ENCODE data around the gene TMEM161A. TPM values are rescaled to one million over a fixed set of nuclear protein-coding genes. Genes with fewer than 3 reads are reported as not detected.
"Not testable (repeated sequence)": the region's sequence is repeated elsewhere in the genome, so short reads cannot be mapped to it uniquely, and the experiment has no call there.

The TMEM161A gene
- total RNA-seq, 4 donors from 2014 or later, result 16.9 to 41.9 (median 18.5) TPM

DNA sequence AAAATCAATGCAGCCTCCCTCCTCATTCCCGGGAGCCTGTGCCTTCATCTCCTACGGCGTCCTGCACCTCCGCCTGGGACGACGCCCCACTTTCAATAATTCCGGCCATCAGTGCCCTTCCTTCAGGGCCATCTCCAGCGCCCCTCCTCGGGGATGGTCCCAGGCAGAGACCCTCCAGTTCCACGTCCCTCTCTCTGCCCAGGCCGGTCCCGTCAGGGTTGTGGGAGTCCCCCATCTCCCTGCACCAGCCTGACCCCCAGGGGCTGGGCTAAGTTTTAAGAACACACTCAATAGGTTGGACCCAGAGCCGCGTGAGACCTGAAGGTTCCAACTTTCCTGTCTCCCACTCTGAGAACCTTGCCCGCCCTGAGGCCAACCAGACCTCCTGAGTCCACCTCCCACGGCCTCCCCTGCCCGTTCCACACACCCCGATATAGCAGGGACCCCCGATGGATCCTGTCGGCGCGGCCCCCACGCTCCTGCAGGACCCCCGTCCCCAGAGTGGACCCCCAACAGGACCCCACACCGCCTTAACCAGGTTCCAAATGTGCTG lies 646 bp downstream of the TMEM161A start:
- DNase-seq, result no peak
- in situ Hi-C loops (cut with MboI; ENCODE audit: low pct_ligation_motif_present in 1 of 4, low pct_unique_long_range_greater_than_20kb in 1 of 4, low sequenced_read_pairs in 3 of 4) (loop anchor here in 1 of 4 donors (10.0 kb wide), 1 partner anchor 83 kb away; no protein-coding TSS in a partner anchor), intact Hi-C loops (cut with DNase I; ENCODE audit: low total_unique reads) (loop anchor here (10.0 kb wide), 1 partner anchor 83 kb away; no protein-coding TSS in a partner anchor)
- WGBS, 2 donors (ENCODE audit: low coverage in 1 of 2), result 6 to 18% methylated on average over 5 to 25 of the region's 25 CpGs
- Histone ChIP-seq H3K4me3 (peak overlapping the region; percentile 47 to 96 (median 65)), H3K36me3 (no peaks in the 10 kb centered on the region), H3K27ac (peak overlapping the region; percentile 54 to 84 (median 76)), H3K9me3 (no peaks in the 10 kb centered on the region), H3K4me1 (peaks cover 0 to 12% (median 9%) of the 10 kb centered on the region in 4 donors), H3K27me3 (no peaks in the 10 kb centered on the region)
- TF ChIP-seq, protein P1, sequence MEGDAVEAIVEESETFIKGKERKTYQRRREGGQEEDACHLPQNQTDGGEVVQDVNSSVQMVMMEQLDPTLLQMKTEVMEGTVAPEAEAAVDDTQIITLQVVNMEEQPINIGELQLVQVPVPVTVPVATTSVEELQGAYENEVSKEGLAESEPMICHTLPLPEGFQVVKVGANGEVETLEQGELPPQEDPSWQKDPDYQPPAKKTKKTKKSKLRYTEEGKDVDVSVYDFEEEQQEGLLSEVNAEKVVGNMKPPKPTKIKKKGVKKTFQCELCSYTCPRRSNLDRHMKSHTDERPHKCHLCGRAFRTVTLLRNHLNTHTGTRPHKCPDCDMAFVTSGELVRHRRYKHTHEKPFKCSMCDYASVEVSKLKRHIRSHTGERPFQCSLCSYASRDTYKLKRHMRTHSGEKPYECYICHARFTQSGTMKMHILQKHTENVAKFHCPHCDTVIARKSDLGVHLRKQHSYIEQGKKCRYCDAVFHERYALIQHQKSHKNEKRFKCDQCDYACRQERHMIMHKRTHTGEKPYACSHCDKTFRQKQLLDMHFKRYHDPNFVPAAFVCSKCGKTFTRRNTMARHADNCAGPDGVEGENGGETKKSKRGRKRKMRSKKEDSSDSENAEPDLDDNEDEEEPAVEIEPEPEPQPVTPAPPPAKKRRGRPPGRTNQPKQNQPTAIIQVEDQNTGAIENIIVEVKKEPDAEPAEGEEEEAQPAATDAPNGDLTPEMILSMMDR (IDR thresholded peaks at IDR 0.05), result no peak
- TF ChIP-seq EP300 (IDR thresholded peaks at IDR 0.05; ENCODE audit: low read depth), result no peak
- no peak for TF ChIP-seq POLR2A (IDR thresholded peaks at IDR 0.05)
- no peak for TF ChIP-seq POLR2AphosphoS5 (IDR thresholded peaks at IDR 0.05)

GRCh38 chr19:19135713-19136112 lies 2.6 kb downstream of the TMEM161A start:
- not testable (repeated sequence) for H3K9me3 ChIP-seq, DNase-seq, H3K27me3 ChIP-seq, H3K27ac ChIP-seq, H3K4me3 ChIP-seq, H3K36me3 ChIP-seq
- in situ Hi-C loops (cut with MboI; ENCODE audit: low pct_ligation_motif_present in 1 of 4, low pct_unique_long_range_greater_than_20kb in 1 of 4, low sequenced_read_pairs in 3 of 4) (loop anchor here in 1 of 4 donors (10.0 kb wide), 1 partner anchor 81 kb away; no protein-coding TSS in a partner anchor), intact Hi-C loops (cut with DNase I; ENCODE audit: low total_unique reads) (loop anchor here (10.0 kb wide), 1 partner anchor 81 kb away; no protein-coding TSS in a partner anchor)
- 81 to 86% methylated on average over 5 to 6 of the region's 6 CpGs for WGBS, 2 donors (ENCODE audit: low coverage in 1 of 2)
- H3K4me1 ChIP-seq, result peaks cover 0 to 12% (median 9%) of the 10 kb centered on the region in 4 donors

DNA sequence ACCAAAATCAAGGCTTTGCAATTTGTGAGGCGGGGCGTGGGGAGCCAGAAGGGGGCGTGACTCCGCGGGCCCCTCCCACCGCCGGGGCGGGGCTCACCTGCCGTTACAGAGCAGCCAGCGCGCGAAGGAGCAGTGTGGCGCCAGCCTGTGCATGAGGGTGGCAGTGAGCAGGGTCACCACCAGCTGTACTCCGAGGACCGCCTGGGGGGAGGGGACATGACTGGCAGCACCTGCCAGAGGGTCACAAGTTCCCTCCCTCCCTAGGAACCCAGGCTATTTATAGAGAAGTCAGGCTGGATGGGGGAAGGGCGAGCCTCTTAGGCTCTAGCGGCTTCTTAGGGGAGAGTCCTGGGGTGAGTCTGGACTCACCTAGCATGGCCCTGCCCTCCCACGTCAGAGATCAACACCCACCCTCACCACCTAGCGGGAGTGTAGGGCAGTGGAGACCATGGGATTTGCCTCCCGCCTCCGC lies 3.6 kb downstream of the TMEM161A start:
- in situ Hi-C loops (cut with MboI; ENCODE audit: low pct_ligation_motif_present in 1 of 4, low pct_unique_long_range_greater_than_20kb in 1 of 4, low sequenced_read_pairs in 3 of 4), result loop anchor here in 1 of 4 donors (10.0 kb wide), 1 partner anchor 80 kb away; no protein-coding TSS in a partner anchor

DNA sequence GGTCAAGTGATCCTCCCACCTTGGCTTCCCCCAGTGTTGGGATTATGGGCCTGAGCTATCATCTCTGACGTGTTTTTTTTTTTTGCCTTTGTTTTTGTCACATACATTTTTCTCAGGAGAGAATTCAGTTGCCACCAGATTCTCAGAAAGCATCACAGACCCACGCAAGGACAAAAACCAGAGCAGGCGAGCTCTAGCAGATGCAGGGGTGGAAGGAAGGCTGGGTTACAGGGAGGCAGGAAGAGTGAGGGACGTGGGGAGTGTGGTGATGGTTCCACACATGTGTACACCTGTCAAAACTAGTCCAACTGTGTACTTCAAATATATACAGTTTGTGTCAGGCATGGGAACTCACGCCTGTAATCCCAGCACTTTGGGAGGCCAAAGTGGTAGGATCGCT lies 4.3 kb downstream of the TMEM161A start:
- in situ Hi-C loops (cut with MboI; ENCODE audit: low pct_ligation_motif_present in 1 of 4, low pct_unique_long_range_greater_than_20kb in 1 of 4, low sequenced_read_pairs in 3 of 4), result loop anchor here in 1 of 4 donors (10.0 kb wide), 1 partner anchor 79 kb away; no protein-coding TSS in a partner anchor
- H3K4me3 ChIP-seq, result no peak overlapping the region
- peaks cover 6 to 8% of the 10 kb centered on the region in 2 donors for H3K9me3 ChIP-seq
- WGBS, 2 donors (ENCODE audit: low coverage in 1 of 2), result 87 to 100% methylated on average over 1 to 6 of the region's 6 CpGs
- H3K36me3 ChIP-seq, result no peaks in the 10 kb centered on the region
- intact Hi-C loops (cut with DNase I; ENCODE audit: low total_unique reads), result loop anchor here (5.0 to 10.0 kb wide), 2 partner anchors 79 to 177 kb away; no protein-coding TSS in a partner anchor
- no peak for DNase-seq
- no peaks in the 10 kb centered on the region for H3K27me3 ChIP-seq
- no peak overlapping the region for H3K27ac ChIP-seq
- peaks cover 0 to 12% (median 9%) of the 10 kb centered on the region in 4 donors for H3K4me1 ChIP-seq
- TF ChIP-seq POLR2AphosphoS5 (IDR thresholded peaks at IDR 0.05) (no peak), POLR2A (IDR thresholded peaks at IDR 0.05) (no peak), EP300 (IDR thresholded peaks at IDR 0.05; ENCODE audit: low read depth) (no peak)
- TF ChIP-seq, protein P1 (IDR thresholded peaks at IDR 0.05), result no peak

More for the DNA sequence above, 3.6 kb downstream of the TMEM161A start:
- Histone ChIP-seq H3K4me1 (peaks cover 0 to 12% (median 9%) of the 10 kb centered on the region in 4 donors), H3K36me3 (no peaks in the 10 kb centered on the region), H3K27ac (no peak overlapping the region), H3K9me3 (peaks cover 6 to 8% of the 10 kb centered on the region in 2 donors), H3K27me3 (no peaks in the 10 kb centered on the region), H3K4me3 (no peak overlapping the region)
- intact Hi-C loops (cut with DNase I; ENCODE audit: low total_unique reads), result loop anchor here (5.0 to 10.0 kb wide), 2 partner anchors 80 to 177 kb away; no protein-coding TSS in a partner anchor
- TF ChIP-seq EP300 (IDR thresholded peaks at IDR 0.05; ENCODE audit: low read depth) (no peak), POLR2A (IDR thresholded peaks at IDR 0.05) (no peak)
- WGBS, 2 donors (ENCODE audit: low coverage in 1 of 2), result 56 to 60% methylated on average over 1 to 21 of the region's 21 CpGs
- no peak for DNase-seq

GRCh38 chr19:19132912-19133311 lies 5.4 kb downstream of the TMEM161A start:
- in situ Hi-C loops (cut with MboI; ENCODE audit: low pct_ligation_motif_present in 1 of 4, low pct_unique_long_range_greater_than_20kb in 1 of 4, low sequenced_read_pairs in 3 of 4) (loop anchor here in 1 of 4 donors (10.0 kb wide), 1 partner anchor 78 kb away; no protein-coding TSS in a partner anchor), intact Hi-C loops (cut with DNase I; ENCODE audit: low total_unique reads) (loop anchor here (5.0 to 10.0 kb wide), 2 partner anchors 78 to 176 kb away; no protein-coding TSS in a partner anchor)
- H3K4me1 ChIP-seq, result peaks cover 0 to 10% (median 9%) of the 10 kb centered on the region in 4 donors
- H3K36me3 ChIP-seq, result no peaks in the 10 kb centered on the region
- 80 to 84% methylated on average over 2 to 6 of the region's 12 CpGs for WGBS, 2 donors (ENCODE audit: low coverage in 1 of 2)
- TF ChIP-seq POLR2A (IDR thresholded peaks at IDR 0.05), result no peak
- TF ChIP-seq, protein P1 (IDR thresholded peaks at IDR 0.05), result no peak
- TF ChIP-seq EP300 (IDR thresholded peaks at IDR 0.05; ENCODE audit: low read depth), result no peak
- no peak for TF ChIP-seq POLR2AphosphoS5 (IDR thresholded peaks at IDR 0.05)
- no peak overlapping the region for H3K4me3 ChIP-seq
- no peak for DNase-seq
- H3K27ac ChIP-seq, result no peak overlapping the region
- H3K9me3 ChIP-seq, result peaks cover 6 to 8% of the 10 kb centered on the region in 2 donors
- no peaks in the 10 kb centered on the region for H3K27me3 ChIP-seq
